Measurements from ENCODE around the gene JMJD8. TPM values are rescaled to one million over a fixed set of nuclear protein-coding genes. Genes with fewer than 3 reads are reported as not detected.

JMJD8 gene
- total RNA-seq, 4 donors from 2014 or later: 40.0 to 261 (median 58.6) TPM

DNA sequence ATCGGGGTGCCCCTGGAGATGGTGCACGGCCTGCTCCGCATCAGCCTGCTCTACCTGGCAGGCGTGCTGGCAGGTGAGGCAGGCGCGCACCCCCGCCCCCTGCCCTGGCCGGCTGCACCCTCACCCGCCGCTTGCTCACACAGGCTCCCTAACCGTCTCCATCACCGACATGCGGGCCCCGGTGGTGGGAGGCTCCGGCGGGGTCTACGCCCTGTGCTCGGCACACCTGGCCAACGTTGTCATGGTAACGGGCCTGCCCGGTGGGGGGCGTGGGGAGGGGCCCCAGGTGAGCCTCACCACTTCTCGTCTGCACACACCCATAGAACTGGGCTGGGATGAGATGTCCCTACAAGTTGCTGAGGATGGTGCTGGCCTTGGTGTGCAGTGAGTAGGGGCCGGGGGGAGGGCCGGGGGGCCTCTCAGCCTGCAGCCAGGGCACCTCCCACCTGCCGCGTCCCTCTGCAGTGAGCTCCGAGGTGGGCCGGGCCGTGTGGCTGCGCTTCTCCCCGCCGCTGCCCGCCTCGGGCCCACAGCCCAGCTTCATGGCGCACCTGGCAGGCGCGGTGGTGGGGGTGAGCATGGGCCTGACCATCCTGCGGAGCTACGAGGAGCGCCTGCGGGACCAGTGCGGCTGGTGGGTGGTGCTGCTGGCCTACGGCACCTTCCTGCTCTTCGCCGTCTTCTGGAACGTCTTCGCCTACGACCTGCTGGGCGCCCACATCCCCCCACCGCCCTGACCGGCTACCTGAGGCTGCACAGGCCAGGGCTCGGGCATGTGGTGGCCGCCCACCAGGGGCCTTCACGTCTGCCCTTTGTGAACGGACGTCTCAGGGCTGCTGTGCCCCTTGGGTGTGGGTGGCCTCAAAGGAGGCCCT, 6.6 kb downstream of the JMJD8 start:
- Histone ChIP-seq H3K27me3 (no peaks in the 10 kb centered on the region), H3K27ac (peak overlapping the region in 3 of 4 donors; percentile 27 to 69 (median 40)), H3K9me3 (no peaks in the 10 kb centered on the region), H3K36me3 (peaks cover 0 to 9% (median 0%) of the 10 kb centered on the region in 4 donors), H3K4me1 (peaks cover 34 to 70% (median 53%) of the 10 kb centered on the region in 4 donors), H3K4me3 (no peak overlapping the region)
- no peak for DNase-seq
- in situ Hi-C loops (cut with MboI; ENCODE audit: low pct_ligation_motif_present in 1 of 4, low pct_unique_long_range_greater_than_20kb in 1 of 4, low sequenced_read_pairs in 3 of 4) (no loop called here), intact Hi-C loops (cut with DNase I; ENCODE audit: low total_unique reads) (no loop called here)
- no peak for TF ChIP-seq POLR2AphosphoS5 (IDR thresholded peaks at IDR 0.05)
- TF ChIP-seq, protein P1, sequence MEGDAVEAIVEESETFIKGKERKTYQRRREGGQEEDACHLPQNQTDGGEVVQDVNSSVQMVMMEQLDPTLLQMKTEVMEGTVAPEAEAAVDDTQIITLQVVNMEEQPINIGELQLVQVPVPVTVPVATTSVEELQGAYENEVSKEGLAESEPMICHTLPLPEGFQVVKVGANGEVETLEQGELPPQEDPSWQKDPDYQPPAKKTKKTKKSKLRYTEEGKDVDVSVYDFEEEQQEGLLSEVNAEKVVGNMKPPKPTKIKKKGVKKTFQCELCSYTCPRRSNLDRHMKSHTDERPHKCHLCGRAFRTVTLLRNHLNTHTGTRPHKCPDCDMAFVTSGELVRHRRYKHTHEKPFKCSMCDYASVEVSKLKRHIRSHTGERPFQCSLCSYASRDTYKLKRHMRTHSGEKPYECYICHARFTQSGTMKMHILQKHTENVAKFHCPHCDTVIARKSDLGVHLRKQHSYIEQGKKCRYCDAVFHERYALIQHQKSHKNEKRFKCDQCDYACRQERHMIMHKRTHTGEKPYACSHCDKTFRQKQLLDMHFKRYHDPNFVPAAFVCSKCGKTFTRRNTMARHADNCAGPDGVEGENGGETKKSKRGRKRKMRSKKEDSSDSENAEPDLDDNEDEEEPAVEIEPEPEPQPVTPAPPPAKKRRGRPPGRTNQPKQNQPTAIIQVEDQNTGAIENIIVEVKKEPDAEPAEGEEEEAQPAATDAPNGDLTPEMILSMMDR (IDR thresholded peaks at IDR 0.05): no peak
- no peak for TF ChIP-seq EP300 (IDR thresholded peaks at IDR 0.05; ENCODE audit: low read depth)
- TF ChIP-seq POLR2A (IDR thresholded peaks at IDR 0.05): no peak
- WGBS, 2 donors (ENCODE audit: low coverage in 1 of 2): 71% methylated on average over 31 of the region's 57 CpGs; no CpG with 5 or more reads in 1 of the 2 donors

DNA sequence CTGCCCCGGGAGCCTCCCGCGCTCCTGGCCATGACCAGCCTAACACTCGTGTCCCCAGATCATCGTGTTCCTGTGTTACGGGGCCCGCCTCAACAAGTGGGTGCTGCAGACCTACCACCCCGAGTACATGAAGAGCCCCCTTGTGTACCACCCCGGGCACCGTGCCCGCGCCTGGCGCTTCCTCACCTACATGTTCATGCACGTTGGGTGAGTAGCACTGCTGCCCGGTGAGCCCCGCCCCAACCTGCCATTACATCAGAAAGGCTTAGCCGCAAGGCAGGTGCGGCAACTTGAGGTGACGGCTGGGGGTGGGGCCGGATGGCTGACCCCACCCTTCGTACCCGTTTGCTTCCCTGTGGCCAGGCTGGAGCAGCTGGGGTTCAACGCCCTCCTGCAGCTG, 7.2 kb downstream of the JMJD8 start:
- intact Hi-C loops (cut with DNase I; ENCODE audit: low total_unique reads): no loop called here
- H3K27ac ChIP-seq: peak overlapping the region in 3 of 4 donors; percentile 27 to 69 (median 40)
- WGBS, 2 donors (ENCODE audit: low coverage in 1 of 2): 44% methylated on average over 21 of the region's 23 CpGs; no CpG with 5 or more reads in 1 of the 2 donors
- no peaks in the 10 kb centered on the region for H3K9me3 ChIP-seq
- peaks cover 0 to 9% (median 0%) of the 10 kb centered on the region in 4 donors for H3K36me3 ChIP-seq
- no peak for TF ChIP-seq EP300 (IDR thresholded peaks at IDR 0.05; ENCODE audit: low read depth)
- peak; percentile 36 to 69 (median 44) for TF ChIP-seq POLR2AphosphoS5 (IDR thresholded peaks at IDR 0.05)
- TF ChIP-seq, protein P1 (IDR thresholded peaks at IDR 0.05): no peak
- peak; percentile 41 for TF ChIP-seq POLR2A (IDR thresholded peaks at IDR 0.05)
- no peaks in the 10 kb centered on the region for H3K27me3 ChIP-seq
- in situ Hi-C loops (cut with MboI; ENCODE audit: low pct_ligation_motif_present in 1 of 4, low pct_unique_long_range_greater_than_20kb in 1 of 4, low sequenced_read_pairs in 3 of 4): no loop called here
- no peak overlapping the region for H3K4me3 ChIP-seq
- DNase-seq: peak; percentile 93
- H3K4me1 ChIP-seq: peaks cover 28 to 64% (median 47%) of the 10 kb centered on the region in 4 donors

DNA sequence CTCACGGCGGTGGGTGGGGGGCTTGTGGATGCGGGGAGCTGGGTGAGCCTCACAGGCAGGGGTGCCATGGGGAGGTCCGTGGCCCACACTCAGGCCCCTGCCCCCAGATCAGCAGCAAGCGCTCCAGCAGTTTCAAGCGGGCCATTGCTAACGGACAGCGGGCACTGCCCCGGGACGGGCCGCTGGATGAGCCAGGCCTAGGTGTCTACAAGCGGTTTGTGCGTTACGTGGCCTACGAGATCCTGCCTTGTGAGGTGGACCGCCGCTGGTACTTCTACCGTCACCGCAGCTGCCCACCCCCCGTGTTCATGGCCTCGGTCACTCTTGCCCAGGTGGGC, 7.6 kb downstream of the JMJD8 start:
- Histone ChIP-seq H3K9me3 (no peaks in the 10 kb centered on the region), H3K4me3 (no peak overlapping the region), H3K27me3 (no peaks in the 10 kb centered on the region), H3K27ac (peak overlapping the region in 2 of 4 donors; percentile 34 to 69), H3K4me1 (peaks cover 26 to 60% (median 43%) of the 10 kb centered on the region in 4 donors), H3K36me3 (peaks cover 0 to 10% (median 0%) of the 10 kb centered on the region in 4 donors)
- DNase-seq: no peak
- TF ChIP-seq POLR2A (IDR thresholded peaks at IDR 0.05) (no peak), EP300 (IDR thresholded peaks at IDR 0.05; ENCODE audit: low read depth) (no peak), POLR2AphosphoS5 (IDR thresholded peaks at IDR 0.05) (no peak)
- TF ChIP-seq, protein P1 (IDR thresholded peaks at IDR 0.05): no peak
- in situ Hi-C loops (cut with MboI; ENCODE audit: low pct_ligation_motif_present in 1 of 4, low pct_unique_long_range_greater_than_20kb in 1 of 4, low sequenced_read_pairs in 3 of 4): no loop called here
- 66% methylated on average over 15 of the region's 21 CpGs; no CpG with 5 or more reads in 1 of the 2 donors for WGBS, 2 donors (ENCODE audit: low coverage in 1 of 2)
- intact Hi-C loops (cut with DNase I; ENCODE audit: low total_unique reads): no loop called here

DNA sequence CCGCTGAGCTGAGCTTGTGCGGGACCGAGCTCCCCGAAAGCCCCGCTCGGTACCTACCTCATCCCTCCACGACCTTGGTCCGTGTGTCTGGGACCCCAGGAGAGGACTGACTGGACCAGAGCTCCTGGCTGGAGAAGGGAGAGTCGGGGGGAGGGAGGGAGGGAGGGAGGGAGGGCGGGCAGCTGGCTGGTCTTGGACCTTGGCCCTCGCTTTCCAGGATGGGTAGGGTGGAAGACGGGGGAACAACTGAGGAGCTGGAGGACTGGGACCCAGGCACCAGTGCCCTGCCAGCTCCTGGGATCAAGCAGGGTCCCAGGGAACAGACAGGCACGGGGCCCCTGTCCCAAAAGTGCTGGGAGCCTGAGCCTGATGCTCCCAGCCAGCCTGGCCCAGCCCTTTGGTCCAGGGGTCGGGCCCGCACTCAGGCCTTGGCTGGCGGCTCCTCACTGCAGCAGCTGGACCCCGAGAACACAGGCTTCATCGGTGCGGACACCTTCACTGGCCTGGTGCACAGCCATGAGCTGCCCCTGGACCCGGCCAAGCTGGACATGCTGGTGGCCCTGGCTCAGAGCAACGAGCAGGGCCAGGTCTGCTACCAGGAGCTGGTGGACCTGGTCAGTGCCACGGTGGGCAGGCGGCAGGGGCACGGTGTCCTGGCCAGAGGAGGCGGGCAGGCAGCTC, 8.1 kb downstream of the JMJD8 start:
- peaks cover 20 to 55% (median 38%) of the 10 kb centered on the region in 4 donors for H3K4me1 ChIP-seq
- intact Hi-C loops (cut with DNase I; ENCODE audit: low total_unique reads) (no loop called here), in situ Hi-C loops (cut with MboI; ENCODE audit: low pct_ligation_motif_present in 1 of 4, low pct_unique_long_range_greater_than_20kb in 1 of 4, low sequenced_read_pairs in 3 of 4) (no loop called here)
- WGBS, 2 donors (ENCODE audit: low coverage in 1 of 2): 41% methylated on average over 9 of the region's 25 CpGs; no CpG with 5 or more reads in 1 of the 2 donors
- peak overlapping the region in 3 of 4 donors; percentile 25 to 44 (median 41) for H3K4me3 ChIP-seq
- peak overlapping the region in 3 of 4 donors; percentile 27 to 69 (median 58) for H3K27ac ChIP-seq
- peaks cover 0 to 15% (median 0%) of the 10 kb centered on the region in 4 donors for H3K36me3 ChIP-seq
- no peaks in the 10 kb centered on the region for H3K27me3 ChIP-seq
- peak; percentile 49 for DNase-seq
- H3K9me3 ChIP-seq: no peaks in the 10 kb centered on the region
- TF ChIP-seq EP300 (IDR thresholded peaks at IDR 0.05; ENCODE audit: low read depth) (no peak), POLR2A (IDR thresholded peaks at IDR 0.05) (no peak), POLR2AphosphoS5 (IDR thresholded peaks at IDR 0.05) (no peak)
- TF ChIP-seq, protein P1 (IDR thresholded peaks at IDR 0.05): no peak

Data from transverse colon (tissue), 4 donors.